NOMO-1 treated with DMSO at 0.1 percent for 48 hours (cell line): ENCODE results near the gene ADH7.
"Not testable (repeated sequence)": the region's sequence is repeated elsewhere in the genome, so short reads cannot be mapped to it uniquely, and the experiment has no call there.

ENCODE experiments used
- DNase-seq: peaks from one replicate; lab custom pipeline; 2025; ENCODE audit not compliant: unreplicated experiment; lab: John Stamatoyannopoulos, UW

ADH7 gene

DNA sequence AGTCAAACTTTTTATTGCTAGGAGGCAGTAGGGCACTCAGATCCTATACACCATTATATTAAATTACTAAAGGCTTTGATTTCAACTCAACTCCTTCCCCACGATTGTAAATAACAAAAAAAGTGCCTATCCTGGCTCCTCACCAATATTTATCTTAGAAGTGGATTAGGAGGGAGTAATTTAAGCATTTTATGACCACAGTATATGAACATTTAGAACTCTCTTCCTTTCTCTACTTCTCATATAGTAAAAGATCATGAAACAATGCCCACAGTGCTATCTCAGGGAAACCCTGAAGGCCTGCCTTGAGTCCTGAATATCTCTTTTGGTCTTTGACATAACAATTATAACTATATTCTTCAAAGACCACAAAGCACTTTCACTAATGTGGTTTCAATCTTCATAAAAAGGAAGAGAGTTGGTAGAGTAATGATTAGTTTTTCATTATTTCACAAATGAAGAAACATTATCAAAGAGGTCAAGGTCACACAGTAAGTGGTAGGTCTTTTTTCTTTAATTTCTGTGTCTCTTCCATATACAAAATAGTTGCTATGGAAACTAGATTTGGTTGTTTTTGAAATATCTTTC, 53.5 kb downstream of the ADH7 start:
- no peak for DNase-seq

DNA sequence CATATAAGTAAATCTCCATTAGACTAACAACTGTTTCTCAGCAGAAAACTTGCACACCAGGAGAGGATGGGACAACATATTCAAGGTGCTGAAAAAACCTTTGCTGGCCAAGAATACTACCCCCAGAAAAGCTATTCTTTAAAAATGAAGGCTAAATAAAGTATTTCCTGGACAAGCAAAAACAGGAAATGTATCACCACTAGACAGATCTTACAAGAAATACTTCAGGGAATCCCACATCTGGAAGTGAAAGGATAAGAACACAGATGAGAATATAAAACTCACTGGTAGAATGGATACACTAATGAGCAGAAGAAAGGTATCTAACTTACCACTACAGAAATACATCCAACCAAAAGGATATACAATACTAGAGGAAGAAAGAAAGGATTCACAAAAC, 55.6 kb downstream of the ADH7 start:
- DNase-seq, result no peak

DNA sequence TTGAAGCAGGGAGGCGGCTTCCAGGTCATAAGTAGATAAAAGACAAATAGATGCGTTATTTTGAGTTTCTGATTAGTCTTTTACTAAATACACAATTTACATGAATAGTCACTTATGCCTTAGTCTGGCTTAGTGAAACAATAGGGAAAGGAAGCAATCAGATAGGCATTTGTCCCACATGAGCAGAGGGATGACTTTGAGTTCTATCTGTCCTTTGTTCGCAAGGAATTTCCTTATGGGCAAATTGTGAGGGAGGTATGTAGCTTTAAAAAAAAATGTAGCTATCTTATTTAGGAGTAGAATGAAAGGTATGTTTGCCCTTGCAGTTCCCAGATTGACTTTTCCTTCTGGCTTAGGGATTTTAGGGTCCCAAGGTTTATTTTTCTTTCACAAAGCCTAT, 56.3 kb downstream of the ADH7 start:
- DNase-seq, result no peak

DNA sequence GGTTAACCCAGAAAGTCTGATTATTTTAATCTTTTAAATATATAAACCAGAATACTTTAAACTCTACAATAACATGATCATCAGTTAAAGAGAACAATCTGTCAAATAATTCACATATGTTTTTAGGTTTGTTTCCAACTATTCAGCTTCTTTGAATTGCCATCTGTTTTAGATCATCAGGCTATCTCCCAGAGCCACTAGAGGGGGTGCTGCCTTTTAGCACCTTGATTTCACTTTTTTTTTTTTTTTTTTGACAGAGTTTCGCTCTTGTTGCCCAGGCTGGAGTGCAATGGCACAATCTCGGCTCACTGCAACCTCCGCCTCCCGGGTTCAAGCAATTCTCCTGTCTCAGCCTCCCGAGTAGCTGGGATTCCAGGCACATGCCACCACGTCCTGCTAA, 57.8 kb downstream of the ADH7 start:
- DNase-seq, result not testable (repeated sequence)

DNA sequence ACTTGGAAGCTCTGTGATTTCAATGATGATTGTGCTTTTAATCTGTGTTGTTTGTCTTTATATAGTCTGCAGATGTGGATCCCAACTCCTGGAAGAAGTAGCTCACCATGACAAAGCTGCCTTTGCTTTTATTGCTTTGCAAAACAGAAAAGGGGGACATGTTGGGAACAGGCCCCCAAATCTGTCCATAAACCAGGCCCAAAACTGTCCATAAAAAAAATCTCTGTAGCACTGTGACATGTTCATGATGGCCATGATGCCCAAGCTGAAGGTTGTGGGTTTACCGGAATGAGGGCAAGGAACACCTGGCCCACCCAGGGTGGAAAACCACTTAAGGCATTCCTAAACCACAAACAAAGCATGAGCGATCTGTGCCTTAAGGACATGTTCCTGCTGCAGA, 62.7 kb downstream of the ADH7 start:
- not testable (repeated sequence) for DNase-seq

DNA sequence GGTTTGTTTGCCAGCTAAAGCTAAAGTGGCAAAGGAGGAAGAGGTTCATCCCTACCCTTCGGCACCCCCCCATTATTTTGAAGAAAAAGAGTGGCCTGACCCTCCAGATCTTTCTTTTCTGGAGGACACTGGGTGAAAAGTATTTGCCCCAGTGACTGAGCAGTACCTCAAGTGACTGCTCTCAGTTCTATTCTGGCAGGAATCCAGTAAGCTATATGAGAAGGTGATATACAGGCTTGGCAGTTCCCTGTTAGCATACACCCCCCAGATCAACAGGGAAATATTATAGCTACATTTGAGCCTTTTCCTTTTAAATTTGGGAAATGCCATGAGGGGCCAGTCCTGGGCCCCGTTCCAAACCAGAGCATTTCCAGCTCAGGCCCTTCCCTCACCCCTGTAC, 67.3 kb downstream of the ADH7 start:
- DNase-seq, result not testable (repeated sequence)

DNA sequence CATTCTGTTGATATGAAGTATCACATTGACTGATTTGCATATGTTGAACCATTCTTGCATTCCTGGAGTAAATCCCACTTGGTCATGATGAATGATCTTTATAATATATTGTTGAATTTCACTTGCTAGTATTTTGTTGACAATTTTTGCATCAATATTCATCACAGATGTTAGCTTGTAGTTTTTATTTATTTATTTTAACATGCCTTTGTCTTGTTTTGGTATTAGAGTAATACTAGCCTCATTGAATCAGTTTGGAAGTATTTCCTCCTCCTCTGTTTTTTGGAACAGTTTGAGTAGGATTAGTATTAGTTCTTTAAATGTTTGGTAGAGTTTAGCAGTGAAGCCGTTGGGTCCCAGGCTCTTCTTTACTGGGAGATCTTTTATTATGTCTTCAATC, 68.7 kb downstream of the ADH7 start:
- no peak for DNase-seq

DNA sequence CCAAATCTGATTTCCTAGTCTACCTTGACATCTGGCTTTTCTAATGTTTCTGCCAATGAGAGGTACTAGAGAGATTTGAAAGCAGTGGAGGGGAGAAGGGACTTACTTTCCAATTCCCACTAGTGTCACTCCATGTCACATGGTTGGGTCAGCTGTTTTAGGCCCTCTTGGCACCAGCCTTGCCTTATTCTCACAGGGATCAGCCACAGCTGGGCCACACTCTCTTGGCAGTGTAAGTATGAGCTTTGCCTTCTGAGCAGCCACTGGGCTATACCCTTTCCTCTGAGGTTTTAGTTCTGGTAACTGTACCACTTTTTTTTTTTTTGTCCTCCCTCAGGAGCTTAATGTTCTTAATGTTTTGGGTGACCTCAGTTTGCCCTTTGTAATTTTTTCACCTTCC, 72.4 kb downstream of the ADH7 start:
- DNase-seq, result no peak
